AG10803 (cell line): ENCODE results near the gene KRABD2.

Experiments
- DNase-seq: peaks from one replicate; pipeline ENCODE4 v3.0.0; 2010; ENCODE audit warnings: low read depth
- H3K4me3 ChIP-seq: 2 replicates; pipeline ENCODE4 v1.5.1; 2011; ENCODE audit warnings: mild to moderate bottlenecking, low read length, control low read depth
- CTCF ChIP-seq: conservative IDR thresholded peaks from 2 replicates; pipeline ENCODE4 v1.5.1; 2011; ENCODE audit warnings: mild to moderate bottlenecking, low read length, control low read depth, inconsistent platforms

The KRABD2 gene

DNA sequence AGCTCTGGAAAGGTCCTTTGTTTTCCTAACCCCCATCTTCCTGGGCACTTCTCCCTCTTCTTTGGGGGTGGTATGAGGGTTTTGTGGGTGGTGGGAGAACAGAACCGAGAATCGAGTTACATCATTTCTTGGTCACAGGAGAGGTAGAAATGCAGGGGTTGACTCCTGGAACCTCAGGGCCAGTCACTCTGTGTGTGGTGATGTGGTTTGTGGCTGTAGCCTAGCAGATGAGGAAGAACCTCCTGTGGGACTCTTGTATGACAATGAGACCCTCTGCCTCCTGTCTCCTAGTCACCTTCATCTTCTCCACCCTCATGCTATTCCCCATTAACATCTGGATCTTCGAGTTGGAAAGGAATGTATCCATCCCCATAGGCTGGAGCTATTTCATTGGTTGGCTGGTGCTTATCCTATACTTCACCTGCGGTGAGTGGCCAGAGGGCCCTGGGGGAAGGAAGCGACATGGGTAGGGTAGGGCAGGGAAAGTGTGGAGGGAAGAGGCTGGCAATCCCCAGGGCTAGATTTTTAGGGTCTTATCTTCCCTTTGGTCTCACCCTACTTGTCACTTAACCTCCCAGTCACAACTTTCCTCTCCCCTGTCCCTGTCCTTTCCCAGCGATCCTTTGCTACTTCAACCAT is 31.3 kb downstream of the KRABD2 start:
- no peak for TF ChIP-seq CTCF
- DNase-seq: no peak
- H3K4me3 ChIP-seq: no peak overlapping the region

GRCh38 chr17:8341456-8341855 is 35.0 kb downstream of the KRABD2 start:
- DNase-seq: peak; percentile 26
- H3K4me3 ChIP-seq: no peak overlapping the region
- TF ChIP-seq CTCF: no peak

DNA sequence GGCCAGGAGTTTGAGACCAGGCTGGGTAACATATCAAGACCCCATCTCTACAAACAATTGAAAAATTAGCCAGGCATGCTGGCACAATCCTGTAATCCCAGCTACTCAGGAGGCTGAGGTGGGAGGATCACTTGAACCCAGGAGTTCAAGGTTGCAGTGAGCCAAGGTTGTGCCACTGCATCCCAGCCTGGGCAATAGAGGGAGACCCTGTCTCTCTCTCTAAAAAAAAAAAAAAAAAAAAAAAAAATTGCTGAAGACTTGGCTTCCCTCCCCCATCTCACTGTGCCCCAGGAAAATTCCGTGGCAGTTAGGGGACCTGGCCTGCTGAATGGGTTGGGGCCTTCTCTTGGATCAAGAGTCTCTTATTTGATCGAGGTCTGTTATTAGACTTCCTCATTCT is 37.0 kb downstream of the KRABD2 start, which contains the start of gene ODF4:
TSS of gene ODF4 (plus strand) at position 301 of the 400 bp plus-strand sequence. CDS start 212 bp downstream, outside the sequence.
- no peak for DNase-seq
- no peak for TF ChIP-seq CTCF
- H3K4me3 ChIP-seq: no peak within 1 kb of the TSS

DNA sequence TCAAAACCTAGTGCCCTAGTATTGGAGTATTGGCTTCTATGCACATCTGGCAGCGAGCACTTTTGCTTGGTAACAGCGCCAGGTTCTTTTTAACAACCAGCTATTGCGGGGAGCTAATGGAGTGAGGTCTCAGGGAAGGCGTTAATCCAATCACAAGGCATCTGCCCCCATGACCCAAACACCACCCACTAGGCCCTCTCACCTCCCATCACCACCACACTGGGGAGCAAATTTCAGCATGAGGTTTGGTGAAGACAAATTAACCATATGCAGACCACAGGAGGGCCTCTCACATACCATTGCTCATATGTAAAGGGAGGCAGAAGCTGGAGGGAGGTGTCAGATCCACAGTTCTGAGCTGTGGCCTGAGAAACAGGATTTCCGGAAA is 37.8 kb downstream of the KRABD2 start:
- no peak for DNase-seq
- no peak for TF ChIP-seq CTCF
- H3K4me3 ChIP-seq: no peak overlapping the region

DNA sequence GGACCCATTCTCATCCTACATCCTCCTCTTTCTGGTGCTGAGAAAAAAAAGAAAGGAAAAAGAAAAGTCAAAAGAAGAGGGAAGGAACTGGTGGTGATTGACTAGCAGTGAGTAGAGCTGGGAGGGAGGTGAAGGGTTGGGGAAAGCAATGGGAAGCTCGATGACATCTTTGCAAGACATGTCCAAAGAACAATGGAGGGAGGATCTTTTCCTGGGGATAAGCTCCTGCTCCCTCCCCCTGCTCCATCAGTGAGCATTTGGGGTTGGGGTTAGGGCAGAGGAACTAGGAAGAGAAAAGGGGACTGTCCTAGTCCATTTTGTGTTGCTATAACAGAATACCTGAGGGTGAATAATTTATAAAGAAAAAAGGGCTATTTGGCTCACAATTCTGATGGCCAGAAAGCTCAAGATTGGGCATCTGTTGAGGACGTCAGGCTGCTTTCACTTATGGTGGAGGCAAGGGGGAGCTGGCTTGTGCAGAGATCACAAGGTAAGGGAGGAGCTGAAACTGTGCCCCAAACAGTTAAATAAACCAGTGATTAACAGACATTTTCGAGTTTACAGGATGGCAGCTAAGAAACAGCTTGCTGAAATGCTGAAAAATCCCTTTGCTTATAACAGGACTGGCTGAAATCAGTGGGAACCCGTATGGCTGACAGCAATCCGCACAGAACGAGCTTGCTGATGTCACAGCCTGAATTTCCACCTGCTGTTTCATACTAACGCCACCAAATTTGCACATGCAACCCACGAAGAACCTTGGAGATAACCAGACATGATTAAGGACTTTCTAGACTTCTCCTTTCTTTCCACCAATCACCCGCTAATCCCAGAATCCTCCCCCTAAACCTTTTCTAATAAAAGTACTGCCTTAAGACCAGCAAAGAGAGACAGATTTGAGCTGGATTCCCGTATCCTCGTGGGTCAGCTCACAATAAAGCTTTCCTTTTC is 38.4 kb downstream of the KRABD2 start:
- TF ChIP-seq CTCF: no peak
- DNase-seq: no peak
- H3K4me3 ChIP-seq: no peak overlapping the region; the same call in 1 of the 2 replicates

- no peak for DNase-seq
- H3K4me3 ChIP-seq: no peak overlapping the region
- no peak for TF ChIP-seq CTCF
These were observed 43.2 kb downstream of the KRABD2 start for GRCh38 chr17:8333281-8333680.
